ENCODE measurements around the gene GALNT2. TPM values are rescaled to one million over a fixed set of nuclear protein-coding genes. Genes with fewer than 3 reads are reported as not detected.

Gene GALNT2
- total RNA-seq, 1 donor from 2014 or later = 36.0 TPM

GRCh38 chr1:230136453-230137336 is 69.7 kb downstream of the GALNT2 start:
- Histone ChIP-seq H3K9ac (ENCODE audit: low read depth in 1 of 3, low read length in 3 of 3) (peak overlapping the region in 1 of 3 donors; percentile 40), H3K27me3 (ENCODE audit: control insufficient read depth in 3 of 3, insufficient read depth in 3 of 3, low read length in 3 of 3) (no peaks in the 10 kb centered on the region), H3K27ac (ENCODE audit: low read depth, low read length) (peak overlapping the region; percentile 29), H3K4me3 (ENCODE audit: low read length in 3 of 3) (peak overlapping the region in 1 of 3 donors; percentile 7), H3K4me1 (ENCODE audit: control insufficient read depth in 3 of 3, insufficient read depth in 3 of 3, low read length in 3 of 3) (peaks cover 37 to 52% (median 42%) of the 10 kb centered on the region in 3 donors), H3K9me3 (ENCODE audit: control insufficient read depth in 3 of 3, low read length in 3 of 3) (no peaks in the 10 kb centered on the region), H3K36me3 (ENCODE audit: control insufficient read depth in 3 of 3, insufficient read depth in 3 of 3, low read length in 3 of 3) (no peaks in the 10 kb centered on the region)

GRCh38 chr1:230137337-230137815 is 70.3 kb downstream of the GALNT2 start:
- H3K27me3 ChIP-seq (ENCODE audit: control insufficient read depth in 3 of 3, insufficient read depth in 3 of 3, low read length in 3 of 3) = no peaks in the 10 kb centered on the region
- no peaks in the 10 kb centered on the region for H3K36me3 ChIP-seq (ENCODE audit: control insufficient read depth in 3 of 3, insufficient read depth in 3 of 3, low read length in 3 of 3)
- no peak overlapping the region for H3K4me3 ChIP-seq (ENCODE audit: low read length in 3 of 3)
- H3K9ac ChIP-seq (ENCODE audit: low read depth in 1 of 3, low read length in 3 of 3) = peak overlapping the region in 1 of 3 donors; percentile 25
- peaks cover 41 to 52% (median 47%) of the 10 kb centered on the region in 3 donors for H3K4me1 ChIP-seq (ENCODE audit: control insufficient read depth in 3 of 3, insufficient read depth in 3 of 3, low read length in 3 of 3)
- no peak overlapping the region for H3K27ac ChIP-seq (ENCODE audit: low read depth, low read length)
- no peaks in the 10 kb centered on the region for H3K9me3 ChIP-seq (ENCODE audit: control insufficient read depth in 3 of 3, low read length in 3 of 3)

DNA sequence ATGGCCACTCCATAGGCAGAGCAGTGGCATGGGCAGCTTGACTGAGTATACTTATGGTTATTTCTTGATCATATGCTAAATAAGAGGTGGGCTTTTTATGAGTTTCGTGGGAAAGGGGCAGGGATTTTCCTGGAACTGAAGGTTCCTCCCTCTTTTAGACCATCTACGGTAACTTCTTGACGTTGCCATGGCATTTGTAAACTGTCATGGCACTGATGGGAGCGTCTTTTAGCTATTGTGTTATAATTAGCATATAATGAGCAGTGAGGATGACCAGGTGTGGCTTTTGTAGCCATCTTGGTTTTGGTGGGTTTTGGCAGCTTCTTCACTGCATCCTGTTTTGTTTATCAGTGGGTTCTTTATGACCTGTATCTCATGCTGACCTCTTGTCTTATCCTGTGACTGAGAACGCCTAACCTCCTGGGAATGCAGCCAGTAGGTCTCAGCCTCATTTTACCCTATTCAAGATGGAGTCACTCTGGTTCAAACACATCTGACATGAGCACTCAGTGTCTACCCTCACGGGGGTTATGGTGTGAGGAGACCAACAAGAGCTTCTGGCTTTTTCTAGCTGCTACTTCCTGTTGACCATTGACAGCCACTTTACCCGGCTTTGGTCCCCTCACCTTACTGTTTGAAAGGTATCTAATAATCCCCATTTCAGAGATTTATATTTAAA is 71.7 kb downstream of the GALNT2 start:
- Histone ChIP-seq H3K27ac (ENCODE audit: low read depth, low read length) (no peak overlapping the region), H3K4me1 (ENCODE audit: control insufficient read depth in 3 of 3, insufficient read depth in 3 of 3, low read length in 3 of 3) (peaks cover 50 to 65% (median 59%) of the 10 kb centered on the region in 3 donors), H3K9me3 (ENCODE audit: control insufficient read depth in 3 of 3, low read length in 3 of 3) (no peaks in the 10 kb centered on the region), H3K9ac (ENCODE audit: low read depth in 1 of 3, low read length in 3 of 3) (no peak overlapping the region), H3K4me3 (ENCODE audit: low read length in 3 of 3) (no peak overlapping the region), H3K27me3 (ENCODE audit: control insufficient read depth in 3 of 3, insufficient read depth in 3 of 3, low read length in 3 of 3) (no peaks in the 10 kb centered on the region), H3K36me3 (ENCODE audit: control insufficient read depth in 3 of 3, insufficient read depth in 3 of 3, low read length in 3 of 3) (no peaks in the 10 kb centered on the region)

- Histone ChIP-seq H3K27me3 (ENCODE audit: control insufficient read depth in 3 of 3, insufficient read depth in 3 of 3, low read length in 3 of 3) (no peaks in the 10 kb centered on the region), H3K9me3 (ENCODE audit: control insufficient read depth in 3 of 3, low read length in 3 of 3) (no peaks in the 10 kb centered on the region), H3K4me1 (ENCODE audit: control insufficient read depth in 3 of 3, insufficient read depth in 3 of 3, low read length in 3 of 3) (peaks cover 51 to 70% (median 65%) of the 10 kb centered on the region in 3 donors), H3K27ac (ENCODE audit: low read depth, low read length) (no peak overlapping the region), H3K4me3 (ENCODE audit: low read length in 3 of 3) (no peak overlapping the region), H3K36me3 (ENCODE audit: control insufficient read depth in 3 of 3, insufficient read depth in 3 of 3, low read length in 3 of 3) (no peaks in the 10 kb centered on the region), H3K9ac (ENCODE audit: low read depth in 1 of 3, low read length in 3 of 3) (no peak overlapping the region)
These were observed 72.3 kb downstream of the GALNT2 start for GRCh38 chr1:230139315-230139714.

DNA sequence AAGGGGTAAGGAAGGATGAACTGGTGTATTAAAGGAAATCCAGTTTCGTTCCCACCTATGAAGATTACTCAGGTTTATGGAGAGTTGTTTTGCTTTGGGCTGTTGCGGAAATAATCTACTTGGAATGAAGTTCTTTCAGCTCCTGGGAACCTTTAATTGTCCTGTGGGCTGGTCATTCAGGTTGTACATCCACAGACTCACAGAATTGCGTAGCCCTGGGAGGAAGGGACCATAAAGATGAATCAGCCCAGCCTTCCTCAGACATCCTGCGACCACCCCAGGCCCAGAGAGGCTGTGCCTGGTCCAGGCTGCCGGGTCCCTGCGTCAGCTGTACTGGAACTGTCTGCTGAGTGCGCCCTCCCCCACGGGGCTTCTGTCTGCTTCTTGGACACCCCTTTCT is 72.7 kb downstream of the GALNT2 start:
- Histone ChIP-seq H3K9me3 (ENCODE audit: control insufficient read depth in 3 of 3, low read length in 3 of 3) (no peaks in the 10 kb centered on the region), H3K9ac (ENCODE audit: low read depth in 1 of 3, low read length in 3 of 3) (peak overlapping the region in 2 of 3 donors; percentile 24 to 62), H3K27me3 (ENCODE audit: control insufficient read depth in 3 of 3, insufficient read depth in 3 of 3, low read length in 3 of 3) (no peaks in the 10 kb centered on the region), H3K27ac (ENCODE audit: low read depth, low read length) (peak overlapping the region; percentile 23), H3K36me3 (ENCODE audit: control insufficient read depth in 3 of 3, insufficient read depth in 3 of 3, low read length in 3 of 3) (no peaks in the 10 kb centered on the region), H3K4me3 (ENCODE audit: low read length in 3 of 3) (peak overlapping the region in 1 of 3 donors; percentile 18), H3K4me1 (ENCODE audit: control insufficient read depth in 3 of 3, insufficient read depth in 3 of 3, low read length in 3 of 3) (peaks cover 55 to 74% (median 68%) of the 10 kb centered on the region in 3 donors)

- H3K36me3 ChIP-seq (ENCODE audit: control insufficient read depth in 3 of 3, insufficient read depth in 3 of 3, low read length in 3 of 3) = no peaks in the 10 kb centered on the region
- peak overlapping the region in 2 of 3 donors; percentile 18 to 41 for H3K4me3 ChIP-seq (ENCODE audit: low read length in 3 of 3)
- peak overlapping the region; percentile 2 to 62 (median 24) for H3K9ac ChIP-seq (ENCODE audit: low read depth in 1 of 3, low read length in 3 of 3)
- H3K27me3 ChIP-seq (ENCODE audit: control insufficient read depth in 3 of 3, insufficient read depth in 3 of 3, low read length in 3 of 3) = no peaks in the 10 kb centered on the region
- H3K4me1 ChIP-seq (ENCODE audit: control insufficient read depth in 3 of 3, insufficient read depth in 3 of 3, low read length in 3 of 3) = peaks cover 62 to 81% (median 75%) of the 10 kb centered on the region in 3 donors
- no peaks in the 10 kb centered on the region for H3K9me3 ChIP-seq (ENCODE audit: control insufficient read depth in 3 of 3, low read length in 3 of 3)
- peak overlapping the region; percentile 23 for H3K27ac ChIP-seq (ENCODE audit: low read depth, low read length)
These were observed 73.4 kb downstream of the GALNT2 start for GRCh38 chr1:230140221-230141020.

GRCh38 chr1:230141021-230141648 is 74.1 kb downstream of the GALNT2 start:
- peaks cover 66 to 83% (median 78%) of the 10 kb centered on the region in 3 donors for H3K4me1 ChIP-seq (ENCODE audit: control insufficient read depth in 3 of 3, insufficient read depth in 3 of 3, low read length in 3 of 3)
- H3K36me3 ChIP-seq (ENCODE audit: control insufficient read depth in 3 of 3, insufficient read depth in 3 of 3, low read length in 3 of 3) = no peaks in the 10 kb centered on the region
- H3K4me3 ChIP-seq (ENCODE audit: low read length in 3 of 3) = no peak overlapping the region
- no peaks in the 10 kb centered on the region for H3K27me3 ChIP-seq (ENCODE audit: control insufficient read depth in 3 of 3, insufficient read depth in 3 of 3, low read length in 3 of 3)
- H3K27ac ChIP-seq (ENCODE audit: low read depth, low read length) = no peak overlapping the region
- H3K9ac ChIP-seq (ENCODE audit: low read depth in 1 of 3, low read length in 3 of 3) = no peak overlapping the region
- no peaks in the 10 kb centered on the region for H3K9me3 ChIP-seq (ENCODE audit: control insufficient read depth in 3 of 3, low read length in 3 of 3)

DNA sequence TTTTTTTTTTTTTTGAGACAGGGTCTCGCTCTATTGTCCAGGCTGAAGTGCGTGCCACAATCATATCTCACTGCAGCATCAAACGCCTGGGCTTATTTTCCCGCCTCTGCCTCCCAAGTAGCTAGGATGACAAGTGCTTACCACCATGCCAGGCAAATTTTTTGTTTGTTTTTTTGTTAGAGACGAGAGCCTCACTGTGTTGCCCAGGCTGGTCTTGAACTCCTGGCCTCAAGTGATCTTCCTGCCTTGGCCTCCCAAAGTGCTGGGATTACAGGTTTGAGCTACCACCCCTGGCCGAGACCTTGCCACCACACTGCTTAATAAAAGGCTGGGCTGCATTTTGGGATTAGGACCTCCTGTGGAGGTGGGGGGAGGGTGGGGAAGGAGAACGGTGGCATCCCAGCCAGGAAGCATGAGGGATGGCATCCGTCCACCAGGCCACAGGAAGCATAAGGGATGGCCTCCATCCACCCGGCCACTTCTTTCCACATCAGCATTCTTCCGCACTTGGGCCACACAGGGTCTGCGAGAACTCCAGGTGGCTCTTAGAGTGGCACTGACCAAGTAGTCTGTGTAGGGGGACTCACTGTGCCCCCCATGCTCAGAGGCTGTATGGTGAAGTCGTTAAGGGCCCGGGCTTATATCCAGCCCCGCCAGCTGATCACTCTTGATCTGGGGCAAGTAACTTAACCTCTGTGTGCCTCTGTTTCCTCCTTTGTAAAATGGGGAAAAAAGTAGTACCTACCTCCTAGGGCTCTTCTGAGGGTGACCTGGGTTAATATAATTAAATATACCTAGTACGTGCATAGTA is 75.0 kb downstream of the GALNT2 start:
- H3K27ac ChIP-seq (ENCODE audit: low read depth, low read length) = no peak overlapping the region
- peaks cover 65 to 83% (median 77%) of the 10 kb centered on the region in 3 donors for H3K4me1 ChIP-seq (ENCODE audit: control insufficient read depth in 3 of 3, insufficient read depth in 3 of 3, low read length in 3 of 3)

More for the DNA sequence above, 75.0 kb downstream of the GALNT2 start:
- Histone ChIP-seq H3K9ac (ENCODE audit: low read depth in 1 of 3, low read length in 3 of 3) (no peak overlapping the region), H3K27me3 (ENCODE audit: control insufficient read depth in 3 of 3, insufficient read depth in 3 of 3, low read length in 3 of 3) (no peaks in the 10 kb centered on the region), H3K4me3 (ENCODE audit: low read length in 3 of 3) (no peak overlapping the region), H3K9me3 (ENCODE audit: control insufficient read depth in 3 of 3, low read length in 3 of 3) (no peaks in the 10 kb centered on the region), H3K36me3 (ENCODE audit: control insufficient read depth in 3 of 3, insufficient read depth in 3 of 3, low read length in 3 of 3) (no peaks in the 10 kb centered on the region)

Measured in skeletal muscle tissue (tissue), 4 donors.